Upper lobe of right lung (tissue), 1 donor: ENCODE results near the gene GALNT14. TPM values are rescaled to one million over a fixed set of nuclear protein-coding genes. Genes with fewer than 3 reads are reported as not detected.

Experiments
- ATAC-seq: fragments of 200-7000 bp; cut with Tn5 transposase; one replicate; pipeline ENCODE4 v1.9.1; 2020; ENCODE audit warnings: mild to moderate bottlenecking, moderate library complexity
- DNase-seq: peaks from one replicate; pipeline ENCODE4 v3.0.0-alpha.2; 2020
- H3K27ac ChIP-seq: fragments of 200-600 bp; one replicate; pipeline ENCODE4 v1.8.0; 2022
- H3K27me3 ChIP-seq: fragments of 200-600 bp; one replicate; pipeline ENCODE4 v1.8.0; 2022; ENCODE audit warnings: mild to moderate bottlenecking
- H3K36me3 ChIP-seq: fragments of 200-600 bp; one replicate; pipeline ENCODE4 v1.8.0; 2022
- H3K4me1 ChIP-seq: fragments of 200-600 bp; one replicate; pipeline ENCODE4 v1.8.0; 2022
- H3K4me3 ChIP-seq: fragments of 200-600 bp; one replicate; pipeline ENCODE4 v1.8.0; 2022; ENCODE audit warnings: mild to moderate bottlenecking
- H3K9me3 ChIP-seq: fragments of 200-600 bp; one replicate; pipeline ENCODE4 v1.8.0; 2022
- CTCF ChIP-seq: fragments of 200-600 bp; IDR thresholded peaks from one replicate; pipeline ENCODE4 v1.8.0; 2022; ENCODE audit warnings: antibody characterized with exemption
- intact Hi-C: fragments of 100-400 bp; cut with DNase I; formaldehyde crosslinking; loops from one replicate; pipeline ENCODE4 v1.11.0; 2022
- total RNA-seq: library from RNA; stranded (reverse); fragmentation: NEBNext Ultra II Directional; extraction: Animal tissue kit (Norgen Biotek cat#: 25700); gene quantifications from one replicate; pipeline ENCODE4 v1.2.1, GENCODE V29; 2021
- donor health status: DM: no; HTN: yes; CAD: no; lungs with severe emphysema.

Gene GALNT14
- total RNA-seq, 1 donor from 2014 or later, result 0.81 TPM

GRCh38 chr2:30966786-30967185 lies 171.5 kb downstream of the GALNT14 start:
- ATAC-seq (no peak), DNase-seq (no peak)
- Histone ChIP-seq H3K36me3 (no peaks in the 10 kb centered on the region), H3K4me3 (no peak overlapping the region), H3K27me3 (no peaks in the 10 kb centered on the region), H3K27ac (no peak overlapping the region), H3K9me3 (no peaks in the 10 kb centered on the region), H3K4me1 (no peaks in the 10 kb centered on the region)
- no peak for TF ChIP-seq CTCF
- intact Hi-C loops, result no loop called here

- intact Hi-C loops, result no loop called here
- no peak for ATAC-seq
- no peaks in the 10 kb centered on the region for H3K9me3 ChIP-seq
Observed at GRCh38 chr2:30965022-30965531, 173.2 kb downstream of the GALNT14 start.

GRCh38 chr2:30964334-30965005 lies 173.8 kb downstream of the GALNT14 start:
- Histone ChIP-seq H3K36me3 (no peaks in the 10 kb centered on the region), H3K9me3 (no peaks in the 10 kb centered on the region), H3K27me3 (no peaks in the 10 kb centered on the region), H3K4me1 (no peaks in the 10 kb centered on the region), H3K27ac (no peak overlapping the region), H3K4me3 (no peak overlapping the region)
- intact Hi-C loops, result no loop called here
- ATAC-seq (no peak), DNase-seq (no peak)
- TF ChIP-seq CTCF, result no peak

More at GRCh38 chr2:30965022-30965531, 173.2 kb downstream of the GALNT14 start:
- no peaks in the 10 kb centered on the region for H3K4me1 ChIP-seq
- no peak for DNase-seq
- no peaks in the 10 kb centered on the region for H3K27me3 ChIP-seq
- no peaks in the 10 kb centered on the region for H3K36me3 ChIP-seq
- TF ChIP-seq CTCF, result no peak
- no peak overlapping the region for H3K27ac ChIP-seq
- no peak overlapping the region for H3K4me3 ChIP-seq

GRCh38 chr2:30963184-30963583 lies 175.1 kb downstream of the GALNT14 start:
- no peaks in the 10 kb centered on the region for H3K9me3 ChIP-seq
- ATAC-seq (no peak), DNase-seq (no peak)
- H3K4me1 ChIP-seq, result no peaks in the 10 kb centered on the region
- H3K27ac ChIP-seq, result no peak overlapping the region
- no peaks in the 10 kb centered on the region for H3K27me3 ChIP-seq
- no peaks in the 10 kb centered on the region for H3K36me3 ChIP-seq
- H3K4me3 ChIP-seq, result no peak overlapping the region
- intact Hi-C loops, result no loop called here
- no peak for TF ChIP-seq CTCF

- H3K9me3 ChIP-seq, result no peaks in the 10 kb centered on the region
- no peak overlapping the region for H3K27ac ChIP-seq
- H3K4me3 ChIP-seq, result no peak overlapping the region
- H3K4me1 ChIP-seq, result no peaks in the 10 kb centered on the region
- intact Hi-C loops, result no loop called here
- no peaks in the 10 kb centered on the region for H3K27me3 ChIP-seq
- ATAC-seq (no peak), DNase-seq (no peak)
- no peak for TF ChIP-seq CTCF
- H3K36me3 ChIP-seq, result no peaks in the 10 kb centered on the region
Observed at GRCh38 chr2:30960213-30960612, 178.0 kb downstream of the GALNT14 start.

GRCh38 chr2:30959653-30960052 lies 178.6 kb downstream of the GALNT14 start:
- no peak for TF ChIP-seq CTCF
- ATAC-seq (no peak), DNase-seq (no peak)
- intact Hi-C loops, result no loop called here
- Histone ChIP-seq H3K27me3 (no peaks in the 10 kb centered on the region), H3K27ac (no peak overlapping the region), H3K9me3 (no peaks in the 10 kb centered on the region), H3K4me3 (no peak overlapping the region), H3K36me3 (no peaks in the 10 kb centered on the region), H3K4me1 (no peaks in the 10 kb centered on the region)
